HG03469 (cell line): ENCODE data around the gene PLA2G4A.

ENCODE experiments used
- ATAC-seq: cut with Tn5 transposase; IDR thresholded peaks from one replicate; pipeline ENCODE4 v1.9.1; 2021; ENCODE audit warnings: mild to moderate bottlenecking, moderate library complexity, moderate number of reproducible peaks; ENCODE audit not compliant: unreplicated experiment

PLA2G4A gene

DNA sequence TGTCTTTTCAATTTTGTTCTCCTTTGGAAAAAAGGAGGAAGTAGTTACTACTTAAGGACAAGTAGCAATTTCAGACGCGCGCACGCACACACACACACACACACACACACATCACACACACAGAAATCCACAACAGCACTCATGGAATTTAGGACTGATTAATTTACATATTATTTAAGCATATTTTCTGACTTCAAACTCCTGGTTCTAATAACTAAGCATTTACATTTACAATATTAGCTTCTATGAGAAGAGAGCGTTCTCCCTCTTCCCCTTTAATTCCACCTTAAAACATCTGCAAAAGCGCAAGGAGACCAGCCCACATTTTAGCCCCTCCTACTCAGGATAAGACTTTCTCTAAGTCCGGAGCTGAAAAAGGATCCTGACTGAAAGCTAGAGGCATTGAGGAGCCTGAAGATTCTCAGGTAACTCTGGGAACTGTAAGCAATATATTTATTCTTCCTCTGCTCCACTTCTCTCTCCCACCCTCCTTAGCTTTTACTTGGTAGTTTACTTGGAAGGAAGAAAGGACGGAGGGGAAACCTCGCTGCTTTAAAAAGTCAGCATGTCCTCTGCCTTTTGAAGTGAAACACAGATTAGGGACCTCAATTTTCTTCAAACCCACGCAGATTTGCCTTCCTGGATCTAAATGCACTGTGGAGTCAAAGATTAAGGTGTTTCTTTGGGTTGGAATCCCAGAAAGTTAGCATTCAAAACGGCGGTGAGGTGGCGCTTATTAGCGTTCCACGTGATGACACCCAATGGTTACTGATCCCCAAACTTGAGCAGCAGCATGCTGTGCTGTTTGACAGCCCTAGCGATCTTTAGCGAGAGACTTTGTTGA is at the start of gene PLA2G4A:
PLA2G4A (plus strand) TSS at position 339 of the 844 bp plus-strand sequence. CDS start 25,406 bp downstream, outside the sequence.
- peak; percentile 67 for ATAC-seq

DNA sequence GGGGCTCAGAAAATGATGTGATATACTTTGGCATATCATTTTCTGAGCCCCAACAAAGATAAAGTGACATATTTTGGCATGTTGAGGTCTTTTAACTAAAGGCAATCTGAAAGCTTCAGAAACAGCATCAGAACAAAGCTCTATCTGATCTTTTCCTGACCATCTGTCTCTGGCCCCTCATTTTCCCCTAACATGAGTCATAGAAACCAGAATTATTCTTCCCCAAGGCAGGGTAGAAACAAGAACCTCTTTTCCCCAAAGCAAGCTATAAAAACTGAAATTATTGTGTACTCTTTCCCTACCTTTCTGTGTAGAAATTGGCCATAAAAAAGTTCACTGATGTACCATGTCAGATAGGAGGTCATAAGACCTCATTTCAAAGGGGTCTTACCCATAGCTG is 48.7 kb upstream of the PLA2G4A start:
- ATAC-seq = no peak

DNA sequence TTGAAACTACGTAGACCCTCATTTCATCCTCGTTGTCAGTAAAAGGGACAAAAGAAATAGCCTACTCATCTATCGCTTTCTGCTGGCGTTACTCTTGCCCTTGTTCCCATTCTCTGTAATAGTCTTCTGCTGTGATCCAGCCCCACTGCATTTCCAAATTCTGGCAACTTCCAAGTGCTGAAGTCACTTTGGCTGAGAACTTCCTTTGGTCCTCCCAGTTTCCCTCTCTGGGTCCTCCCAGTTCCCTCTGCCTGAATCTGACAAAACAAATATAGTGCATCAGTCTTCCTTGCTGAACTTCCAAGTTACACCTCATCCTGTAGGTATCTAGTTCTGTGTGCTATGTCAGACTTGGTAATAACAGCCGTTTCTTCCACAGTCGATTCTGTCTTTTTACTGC is 47.0 kb upstream of the PLA2G4A start:
- ATAC-seq = no peak

GRCh38 chr1:186782791-186783190 is 46.0 kb upstream of the PLA2G4A start:
- ATAC-seq = no peak

GRCh38 chr1:186783193-186783592 is 45.6 kb upstream of the PLA2G4A start:
- ATAC-seq = no peak

DNA sequence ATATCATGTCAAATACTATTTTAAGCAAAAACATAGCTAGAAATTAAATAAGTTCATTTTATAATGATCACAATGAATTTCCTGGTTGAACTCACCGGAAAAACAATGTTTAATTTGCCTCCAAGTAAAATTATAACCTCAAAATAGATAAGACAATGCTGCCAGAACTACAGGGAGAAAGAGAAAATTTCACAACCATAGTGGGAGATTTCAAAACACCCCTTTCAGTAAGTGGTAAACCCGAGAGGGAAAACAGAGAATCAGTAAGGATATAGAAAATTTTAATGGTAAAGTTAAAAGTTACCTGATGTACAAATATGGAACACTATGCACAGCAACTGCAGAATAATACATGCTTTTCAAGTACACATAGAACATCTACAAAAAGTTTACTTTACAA is 43.2 kb upstream of the PLA2G4A start:
- ATAC-seq = no peak

GRCh38 chr1:186790101-186790500 is 38.6 kb upstream of the PLA2G4A start:
- no peak for ATAC-seq

DNA sequence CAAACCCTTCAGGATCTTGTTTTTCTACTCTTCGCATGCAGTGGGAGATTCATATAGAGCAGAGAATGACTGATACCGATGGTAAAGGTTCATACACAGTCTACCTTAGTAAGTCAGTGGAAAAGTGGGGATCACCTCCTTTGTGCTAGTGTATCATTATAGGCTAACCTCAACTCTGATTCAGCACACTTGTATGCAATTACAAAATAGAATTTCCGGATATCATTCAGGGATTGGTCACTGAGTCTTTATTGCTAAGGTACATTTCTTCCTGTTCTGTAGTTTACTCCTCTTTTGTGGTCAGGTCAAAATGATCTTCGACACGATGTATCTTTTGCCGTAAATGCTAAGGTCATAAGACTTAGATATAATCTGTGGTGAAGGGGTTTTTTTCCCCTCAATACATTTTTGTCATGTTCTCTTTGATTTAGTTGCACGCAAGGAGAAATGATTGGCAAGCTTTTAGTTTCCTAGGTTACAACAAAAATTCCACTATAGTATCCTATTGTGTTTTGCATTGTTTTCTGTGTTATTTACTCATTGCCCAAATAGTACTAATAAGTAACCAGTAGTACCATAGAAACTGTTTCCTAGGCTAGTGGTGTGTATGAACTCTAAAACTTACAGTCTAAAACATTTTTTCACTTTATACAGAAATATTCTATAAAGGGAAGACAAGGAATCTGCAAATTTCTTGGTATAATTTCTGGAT is 35.7 kb upstream of the PLA2G4A start:
- no peak for ATAC-seq

DNA sequence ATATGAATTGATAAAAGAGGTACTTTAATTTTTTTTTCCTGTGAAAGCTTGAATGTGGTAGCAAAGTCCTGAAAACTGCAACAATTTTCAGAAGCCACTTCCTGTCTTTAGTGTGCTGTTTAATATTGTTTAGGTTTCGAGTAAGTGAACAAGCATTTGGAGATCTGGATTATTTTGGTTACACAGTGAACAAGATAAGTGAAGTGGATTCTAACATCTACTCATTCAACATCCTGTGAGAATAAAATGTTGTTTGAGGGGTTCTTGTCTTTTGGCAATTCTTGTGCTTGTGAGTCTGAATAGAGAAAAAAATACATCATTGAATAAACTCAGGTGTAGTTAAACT is 35.2 kb upstream of the PLA2G4A start:
- ATAC-seq = no peak

DNA sequence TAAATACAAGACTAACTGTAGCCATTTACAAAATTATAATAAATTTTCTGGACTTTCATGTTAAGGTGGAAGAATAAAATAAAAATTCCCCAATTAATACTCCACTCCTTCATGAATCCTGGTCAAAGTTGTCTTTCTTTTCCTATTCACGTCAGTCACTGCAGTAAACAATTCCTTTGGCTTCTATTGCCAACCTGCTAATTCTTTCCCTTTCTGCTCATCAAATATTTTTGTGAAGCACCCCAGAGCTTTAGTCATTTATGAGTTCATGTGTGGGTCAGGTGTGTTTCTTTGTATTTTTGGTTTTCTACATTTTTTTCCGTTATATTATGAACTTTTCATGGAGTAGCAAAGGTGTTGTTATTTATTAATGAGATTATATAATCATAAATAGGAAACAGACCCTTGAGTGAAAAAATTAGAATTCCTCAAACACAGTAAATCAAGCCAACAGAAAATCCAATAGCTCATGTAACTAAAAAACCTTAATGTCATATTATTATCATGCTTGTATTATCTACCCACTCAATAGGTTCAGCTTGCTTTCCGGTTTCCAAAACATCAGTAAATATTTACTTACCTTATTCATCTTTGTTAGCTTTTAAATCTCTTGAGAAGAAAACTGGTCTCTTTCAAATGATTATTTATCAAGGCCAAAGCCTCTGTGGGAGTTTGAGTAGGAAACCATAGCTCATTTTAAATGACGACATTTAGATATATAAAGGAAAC is 29.6 kb upstream of the PLA2G4A start:
- no peak for ATAC-seq

- ATAC-seq = peak; percentile 81
Observed at GRCh38 chr1:186799689-186800054, 29.1 kb upstream of the PLA2G4A start.

DNA sequence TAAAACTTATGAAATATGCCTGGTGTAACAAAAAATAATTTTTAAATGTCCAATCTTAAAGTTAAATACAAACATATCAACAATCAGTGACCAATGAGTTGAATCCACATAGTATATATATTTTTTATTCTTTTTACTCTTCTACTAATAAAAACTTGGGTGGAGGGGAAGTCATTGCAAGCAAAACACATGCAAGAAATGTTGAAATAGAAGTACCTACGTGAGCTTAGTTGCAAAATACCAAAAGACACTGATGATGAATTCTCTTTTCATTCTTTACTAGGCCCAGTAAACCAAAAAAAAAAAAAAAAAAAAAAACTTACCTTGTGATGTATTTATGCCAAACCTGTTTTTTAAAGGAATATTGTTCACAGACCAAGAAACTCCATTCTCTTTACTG is 26.4 kb upstream of the PLA2G4A start:
- no peak for ATAC-seq

DNA sequence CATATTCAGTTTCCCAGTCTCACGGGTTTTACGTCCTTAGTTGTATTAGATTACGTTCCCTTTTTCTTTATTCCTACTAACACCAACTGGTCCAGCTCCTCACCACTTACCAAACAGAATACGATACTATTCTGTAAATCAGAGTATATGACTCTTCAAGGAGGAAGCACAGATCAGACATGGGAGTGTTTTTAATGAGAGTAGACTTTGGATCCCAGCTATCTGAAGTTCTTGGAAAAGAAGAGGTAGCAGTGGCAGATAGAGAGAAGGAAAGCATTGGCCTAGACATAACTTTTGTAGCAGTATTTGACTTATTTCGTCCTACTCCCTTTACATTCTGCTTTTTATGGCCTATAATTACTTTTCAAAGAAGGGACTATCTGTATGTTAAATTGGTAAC is 24.1 kb upstream of the PLA2G4A start:
- no peak for ATAC-seq

GRCh38 chr1:186806477-186806876 is 22.3 kb upstream of the PLA2G4A start:
- ATAC-seq = no peak

DNA sequence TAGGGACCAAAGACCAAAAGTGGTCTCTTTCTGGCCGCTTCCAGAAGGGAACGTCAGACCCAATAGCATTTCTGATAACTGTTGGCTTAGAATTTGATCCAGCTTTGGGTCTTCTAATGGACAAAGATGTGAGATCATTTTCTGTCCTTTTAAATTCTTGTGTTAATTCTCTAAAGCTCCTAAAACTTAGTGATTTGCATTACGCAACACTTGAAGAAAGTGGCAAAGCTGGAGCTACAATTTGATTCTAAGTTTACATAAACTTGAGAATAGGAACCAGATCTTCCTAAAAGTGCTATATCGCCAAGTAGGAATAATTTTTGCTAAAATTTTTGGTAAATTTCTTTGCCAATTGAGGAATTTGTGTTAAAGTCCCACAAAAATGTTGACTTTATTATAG is 21.6 kb upstream of the PLA2G4A start:
- ATAC-seq = no peak

DNA sequence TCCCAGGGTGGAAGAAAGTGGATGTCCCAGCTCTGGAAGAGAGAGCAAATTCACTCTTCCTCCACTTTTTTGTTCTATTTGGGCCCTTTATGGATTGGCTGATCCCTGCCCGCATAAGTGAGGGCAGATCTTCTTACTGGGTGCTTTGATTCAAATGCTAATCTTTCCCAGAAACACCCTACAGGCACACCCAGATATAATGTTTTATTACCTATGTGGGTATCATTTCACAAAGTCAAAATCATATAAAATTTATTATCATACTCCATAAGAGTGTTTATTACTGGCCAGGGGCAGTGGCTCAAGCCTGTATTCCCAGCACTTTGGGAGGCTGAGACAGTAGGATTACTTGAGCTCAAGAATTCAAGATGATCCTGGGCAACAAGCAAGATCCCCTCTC is 16.9 kb upstream of the PLA2G4A start:
- no peak for ATAC-seq

DNA sequence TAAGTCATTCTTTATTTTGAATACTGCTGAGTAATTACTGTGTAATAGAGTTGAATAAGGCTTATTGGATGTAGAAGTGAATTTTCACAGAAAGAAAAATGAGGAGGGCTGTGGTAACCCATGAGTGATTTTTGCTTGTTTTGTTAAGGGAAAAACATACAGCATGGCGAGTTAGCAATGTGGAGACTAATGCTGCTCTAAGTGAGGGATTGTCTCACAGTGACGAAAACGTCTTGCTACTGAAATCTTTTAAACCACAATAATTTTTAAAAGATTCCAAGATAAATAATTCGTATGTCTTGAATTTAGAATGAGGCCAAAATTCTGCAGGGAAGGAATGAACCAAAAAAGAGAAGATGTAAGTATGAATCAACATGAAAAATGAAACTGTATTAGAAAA is 16.2 kb upstream of the PLA2G4A start:
- no peak for ATAC-seq

DNA sequence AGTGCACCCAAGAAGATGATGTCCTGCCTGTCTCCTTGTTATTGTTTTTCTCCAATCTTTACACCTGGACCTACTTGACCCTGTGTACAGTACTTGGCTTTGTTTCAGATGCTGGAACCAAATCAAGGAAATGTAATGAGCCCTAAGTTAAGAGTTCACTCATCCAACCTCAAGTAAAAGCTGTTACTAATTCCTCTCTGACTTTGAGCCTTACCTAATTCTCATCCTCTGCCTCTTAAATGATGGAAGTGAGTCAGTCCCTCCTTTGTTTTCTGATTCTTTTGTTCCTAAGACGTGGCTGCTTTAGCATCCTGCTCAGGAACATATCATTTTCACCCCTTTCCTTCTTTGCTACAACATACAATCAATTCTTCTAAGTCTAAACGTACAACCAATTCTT is 15.3 kb upstream of the PLA2G4A start:
- no peak for ATAC-seq

DNA sequence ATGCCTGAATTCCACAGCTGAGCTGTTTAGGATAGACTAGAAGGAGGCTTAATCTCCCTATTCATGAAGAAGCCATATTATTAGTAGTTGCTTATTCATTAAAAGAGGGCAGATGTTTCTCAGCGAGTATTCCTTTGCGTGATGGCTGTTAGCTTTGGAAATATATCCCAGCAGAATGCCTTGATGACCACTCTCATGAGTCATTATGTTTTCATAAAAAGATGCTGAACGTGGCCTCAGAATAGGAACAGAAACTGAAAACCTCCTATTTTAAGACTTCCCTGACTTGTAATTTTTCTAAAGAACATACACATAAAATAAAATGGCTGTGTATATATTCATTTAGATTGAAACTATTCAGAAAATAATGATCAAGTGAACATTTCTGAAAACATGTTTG is 9.6 kb upstream of the PLA2G4A start:
- ATAC-seq = peak; percentile 67

DNA sequence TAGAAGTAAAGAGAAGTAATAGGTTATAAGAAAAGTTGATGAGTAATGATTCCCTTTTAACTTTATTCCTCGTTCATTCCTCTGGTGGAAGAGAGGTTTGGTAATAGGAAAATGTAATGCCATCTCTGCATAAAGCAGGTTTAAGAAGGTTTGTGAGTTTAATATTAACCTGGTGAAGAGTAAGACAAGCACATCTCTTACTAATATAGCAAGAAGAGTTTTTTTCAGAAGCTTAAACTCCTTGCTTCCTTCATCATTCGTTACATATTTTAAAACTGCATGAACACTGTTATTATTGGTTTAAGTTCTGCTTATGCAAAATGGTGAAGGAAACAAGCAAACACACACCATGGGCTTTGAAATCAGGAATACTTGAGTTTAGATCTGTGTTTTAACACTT is 9.2 kb upstream of the PLA2G4A start:
- no peak for ATAC-seq

- ATAC-seq = no peak
Observed at GRCh38 chr1:186829686-186830587, 1.2 kb downstream of the PLA2G4A start.
